Transverse colon (tissue), 4 donors: ENCODE data around the gene ZCWPW1. TPM values are rescaled to one million over a fixed set of nuclear protein-coding genes. Genes with fewer than 3 reads are reported as not detected.
"Not testable (repeated sequence)": the region's sequence is repeated elsewhere in the genome, so short reads cannot be mapped to it uniquely, and the experiment has no call there.

Experiments
- DNase-seq: peaks from one replicate; pipeline ENCODE4 v3.0.0-alpha.2; 2019
- H3K27ac ChIP-seq, 4 donors: fragments of 200-600 bp; sonication (generic); 2 replicates each; pipeline ENCODE4 v1.5.1; 2016 to 2018; ENCODE audit warnings: inconsistent platforms in 4 of 4
- H3K27me3 ChIP-seq: fragments of 200-600 bp; sonication (generic); 2 replicates; pipeline ENCODE4 v1.5.1; 2017; ENCODE audit warnings: inconsistent platforms
- H3K36me3 ChIP-seq, 4 donors: fragments of 200-600 bp; sonication (generic); 2 replicates each; pipeline ENCODE4 v1.5.1; 2017 to 2019; ENCODE audit warnings: inconsistent platforms in 4 of 4
- H3K4me1 ChIP-seq, 4 donors: fragments of 200-600 bp; sonication (generic); 2 replicates each; pipeline ENCODE4 v1.5.1; 2017 to 2020; ENCODE audit warnings: inconsistent platforms in 4 of 4
- H3K4me3 ChIP-seq, 4 donors: fragments of 200-600 bp; sonication (generic); 1 replicate in 1 of 4; 2 replicates in 3 of 4; pipeline versions ENCODE4 v1.5.1 to v1.6.1; 2017 to 2019; ENCODE audit warnings: inconsistent platforms in 4 of 4
- H3K9me3 ChIP-seq, 2 donors: fragments of 200-600 bp; sonication (generic); 2 replicates each; pipeline ENCODE4 v1.5.1; 2017 to 2019; ENCODE audit warnings: inconsistent platforms in 2 of 2
- CTCF ChIP-seq, 5 experiments: fragments of 200-600 bp in 3 of 5; fragments of 450-650 bp in 2 of 5; sonication (generic) in 3 of 5; IDR thresholded peaks; 1 replicate in 2 of 5; 2 replicates in 3 of 5; pipeline ENCODE4 v1.5.1; 2016 to 2017; ENCODE audit warnings: antibody characterized with exemption in 5 of 5, inconsistent platforms in 3 of 5, mild to moderate bottlenecking in 2 of 5, moderate library complexity in 1 of 5
- EP300 ChIP-seq: sonication (generic); formaldehyde crosslinking; IDR thresholded peaks from one replicate; pipeline ENCODE4 v1.6.1; 2017; ENCODE audit warnings: antibody characterized with exemption, low read depth
- POLR2A ChIP-seq: fragments of 450-650 bp; IDR thresholded peaks from one replicate; pipeline ENCODE4 v1.6.1; 2016; ENCODE audit warnings: antibody characterized with exemption, mild to moderate bottlenecking, moderate library complexity
- POLR2AphosphoS5 ChIP-seq, 3 donors: sonication (generic); formaldehyde crosslinking; IDR thresholded peaks; one replicate each; pipeline ENCODE4 v1.6.1; 2016; ENCODE audit warnings: antibody characterized with exemption in 3 of 3
- WGBS, 2 donors: methylation state at CpG; one replicate each; pipeline ENCODE4 v1.1.5; 2018; ENCODE audit warnings: low coverage in 1 of 2; 5-methylcytosine and 5-hydroxymethylcytosine counted together
- in situ Hi-C, 4 donors: fragments of 200-750 bp; cut with MboI; loops; one replicate each; pipeline versions ENCODE4 v1.15.0 to v1.15.1; 2017; ENCODE audit warnings: low sequenced_read_pairs in 3 of 4, low pct_ligation_motif_present in 1 of 4, low pct_unique_long_range_greater_than_20kb in 1 of 4
- intact Hi-C: fragments of 100-400 bp; cut with DNase I; formaldehyde crosslinking; loops from one replicate; pipeline ENCODE4 v1.15.1; 2023; ENCODE audit warnings: low total_unique reads
- total RNA-seq, 4 donors: library from RNA; depleted of rRNA; stranded (reverse); fragments of >200 nt; gene quantifications; one replicate each; pipeline ENCODE4 v1.1.0, GENCODE V29; 2016

ZCWPW1 gene
- total RNA-seq, 4 donors from 2014 or later = 0.68 to 2.4 (median 0.80) TPM; not detected in 1

DNA sequence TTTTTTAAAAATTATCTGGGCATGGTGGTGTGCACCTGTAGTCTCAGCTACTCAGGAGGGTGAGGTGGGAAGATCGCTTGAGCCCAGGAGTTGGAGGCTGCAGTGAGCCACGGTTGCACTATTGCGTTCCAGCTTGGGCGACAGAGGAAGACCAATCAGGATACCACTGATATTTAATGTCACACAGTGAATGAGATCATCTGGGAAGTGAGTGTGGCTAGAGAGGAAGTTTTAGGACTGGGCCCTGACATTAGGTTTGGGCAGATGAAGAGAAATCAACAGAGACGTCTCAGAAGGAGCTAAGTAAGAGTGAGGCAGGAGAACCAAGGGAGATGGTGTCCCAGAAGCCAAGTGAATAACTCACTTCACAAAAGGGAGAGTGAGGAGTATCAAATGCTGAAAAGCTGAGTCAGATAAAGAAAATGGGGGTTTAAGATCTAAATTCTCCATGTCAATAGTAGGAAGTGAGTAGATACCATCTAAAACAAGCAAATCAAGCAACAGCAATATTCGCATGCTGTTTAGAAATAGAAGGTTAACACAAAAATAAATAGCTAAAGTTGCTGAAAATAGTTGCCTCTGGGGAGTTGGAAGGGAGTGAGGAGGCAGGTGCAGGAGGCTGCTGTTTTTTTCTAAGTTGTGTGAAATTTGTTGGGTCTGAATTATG, 43.7 kb downstream of the ZCWPW1 start:
- intact Hi-C loops = no loop called here
- no peaks in the 10 kb centered on the region for H3K36me3 ChIP-seq
- H3K9me3 ChIP-seq = no peaks in the 10 kb centered on the region
- 74 to 88% methylated on average over 5 to 6 of the region's 6 CpGs for WGBS, 2 donors
- no peak overlapping the region for H3K4me3 ChIP-seq
- DNase-seq = no peak
- H3K27me3 ChIP-seq = peaks cover 3% of the 10 kb centered on the region
- in situ Hi-C loops = no loop called here
- H3K4me1 ChIP-seq = no peaks in the 10 kb centered on the region
- TF ChIP-seq POLR2AphosphoS5 (IDR thresholded peaks at IDR 0.05) (no peak), EP300 (no peak), CTCF (IDR thresholded peaks at IDR 0.05) (no peak), POLR2A (no peak)
- no peak overlapping the region for H3K27ac ChIP-seq

- H3K36me3 ChIP-seq, DNase-seq, in situ Hi-C loops, H3K4me3 ChIP-seq, H3K9me3 ChIP-seq, intact Hi-C loops, H3K27me3 ChIP-seq, H3K4me1 ChIP-seq: not testable (repeated sequence)
- peak in 1 of 3 donors; percentile 44 for TF ChIP-seq POLR2AphosphoS5 (IDR thresholded peaks at IDR 0.05)
- H3K27ac ChIP-seq = peak overlapping the region in 2 of 4 donors; percentile 43 to 48
- WGBS, 2 donors = 63 to 75% methylated on average over 5 to 8 of the region's 8 CpGs
Measured at GRCh38 chr7:100382234-100382853, 46.2 kb downstream of the ZCWPW1 start.

DNA sequence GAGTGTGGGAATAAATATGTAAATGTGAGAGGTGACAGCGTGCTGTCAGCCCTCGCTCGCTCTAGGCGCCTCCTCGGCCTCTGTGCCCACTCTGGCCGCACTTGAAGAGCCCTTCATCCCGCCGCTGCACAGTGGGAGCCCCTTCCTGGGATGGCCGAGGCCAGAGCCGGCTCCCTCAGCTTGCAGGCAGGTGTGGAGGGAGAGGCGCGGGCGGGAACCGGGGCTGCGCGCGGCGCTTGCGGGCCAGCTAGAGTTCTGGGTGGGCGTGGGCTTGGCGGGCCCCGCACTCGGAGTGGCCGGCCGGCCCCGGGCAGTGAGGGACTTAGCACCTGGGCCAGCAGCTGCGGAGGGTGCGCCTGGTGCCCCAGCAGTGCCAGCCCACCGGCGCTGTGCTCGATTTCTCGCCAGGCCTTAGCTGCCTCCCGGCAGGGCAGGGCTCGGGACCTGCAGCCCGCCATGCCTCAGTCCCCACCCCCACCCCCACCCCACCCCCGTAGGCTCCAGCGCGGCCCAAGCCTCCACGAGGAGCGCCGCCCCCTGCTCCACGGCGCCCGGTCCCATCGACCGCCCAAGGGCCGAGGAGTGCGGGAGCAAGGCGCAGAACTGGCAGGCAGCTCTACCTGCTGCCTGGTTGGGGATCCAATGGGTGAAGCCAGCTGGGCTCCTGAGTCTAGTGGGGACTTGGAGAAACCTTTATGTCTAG, 46.8 kb downstream of the ZCWPW1 start:
- intact Hi-C loops = not testable (repeated sequence)

GRCh38 chr7:100380196-100380595, 48.3 kb downstream of the ZCWPW1 start:
- no peaks in the 10 kb centered on the region for H3K27me3 ChIP-seq
- no peaks in the 10 kb centered on the region for H3K9me3 ChIP-seq
- TF ChIP-seq POLR2AphosphoS5 (IDR thresholded peaks at IDR 0.05) = no peak
- TF ChIP-seq EP300 = no peak
- TF ChIP-seq CTCF (IDR thresholded peaks at IDR 0.05) = no peak
- TF ChIP-seq POLR2A = no peak
- no peak overlapping the region for H3K4me3 ChIP-seq
- H3K4me1 ChIP-seq = peaks cover 0 to 9% (median 0%) of the 10 kb centered on the region in 4 donors
- DNase-seq = no peak
- peak overlapping the region; percentile 43 to 54 (median 45) for H3K27ac ChIP-seq
- 74 to 100% methylated on average over 1 to 4 of the region's 4 CpGs for WGBS, 2 donors
- H3K36me3 ChIP-seq = no peaks in the 10 kb centered on the region
- in situ Hi-C loops = no loop called here
- intact Hi-C loops = no loop called here

More for the DNA sequence above, 46.8 kb downstream of the ZCWPW1 start:
- H3K4me1 ChIP-seq, H3K27ac ChIP-seq, DNase-seq, H3K36me3 ChIP-seq, H3K9me3 ChIP-seq, H3K4me3 ChIP-seq, in situ Hi-C loops, H3K27me3 ChIP-seq: not testable (repeated sequence)
- 94% methylated on average over 29 of the region's 49 CpGs; no CpG with 5 or more reads in 1 of the 2 donors for WGBS, 2 donors

- Histone ChIP-seq H3K4me1 (peaks cover 0 to 9% (median 0%) of the 10 kb centered on the region in 4 donors), H3K27me3 (no peaks in the 10 kb centered on the region), H3K4me3 (no peak overlapping the region), H3K27ac (no peak overlapping the region), H3K36me3 (no peaks in the 10 kb centered on the region), H3K9me3 (no peaks in the 10 kb centered on the region)
- DNase-seq = no peak
- no peak for TF ChIP-seq CTCF (IDR thresholded peaks at IDR 0.05)
- TF ChIP-seq POLR2A = no peak
- TF ChIP-seq POLR2AphosphoS5 (IDR thresholded peaks at IDR 0.05) = no peak
- TF ChIP-seq EP300 = no peak
- in situ Hi-C loops (no loop called here), intact Hi-C loops (no loop called here)
- WGBS, 2 donors = 61 to 70% methylated on average over 4 of the region's 4 CpGs
Measured at GRCh38 chr7:100378114-100378755, 50.3 kb downstream of the ZCWPW1 start.
